HG02938 (cell line): ENCODE results near the gene S100A6.
A peak's percentile ranks its signal among the peaks of the same experiment; 100 is the strongest.

Experiments
- ATAC-seq: cut with Tn5 transposase; IDR thresholded peaks from one replicate; pipeline ENCODE4 v1.9.1; 2021; ENCODE audit warnings: mild to moderate bottlenecking, moderate library complexity; ENCODE audit not compliant: unreplicated experiment

S100A6 gene

DNA sequence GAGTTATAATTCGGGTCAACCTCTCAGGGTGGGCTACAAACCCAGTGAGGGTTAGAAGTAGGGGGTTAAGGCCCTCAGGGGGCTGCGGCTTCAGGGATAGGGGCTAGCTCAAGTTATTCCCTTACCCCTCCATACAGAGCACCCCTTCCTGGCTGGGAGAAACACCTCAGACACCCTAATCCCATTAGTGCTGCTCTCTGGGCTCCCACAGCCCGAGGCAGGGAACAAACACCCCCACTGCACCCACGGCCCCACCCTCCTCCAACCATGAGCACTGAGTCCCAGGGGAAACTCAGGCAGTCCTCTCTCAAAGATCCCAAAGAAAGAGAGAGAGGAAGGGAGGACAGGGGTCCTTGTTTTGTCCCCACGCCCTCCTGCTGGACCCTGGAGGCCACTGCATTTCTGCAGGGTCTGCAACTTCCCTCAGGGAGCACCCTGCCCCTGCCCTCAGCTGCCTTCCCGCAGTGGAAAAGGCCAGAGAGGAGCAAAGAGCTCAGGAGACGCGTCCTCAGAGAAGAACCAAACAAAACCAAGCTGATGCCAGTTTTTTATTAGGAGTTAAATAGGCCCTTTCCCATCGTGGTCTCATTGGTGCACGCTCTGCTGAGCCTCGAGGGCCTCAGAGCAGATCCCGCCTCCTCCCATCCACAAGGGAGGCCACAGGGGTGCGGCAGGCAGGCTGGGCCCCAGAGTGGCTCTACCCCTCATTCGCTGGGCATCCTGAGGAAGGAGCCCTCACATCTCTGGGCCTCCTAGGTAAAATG is 11.2 kb upstream of the S100A6 start:
- ATAC-seq, result no peak

DNA sequence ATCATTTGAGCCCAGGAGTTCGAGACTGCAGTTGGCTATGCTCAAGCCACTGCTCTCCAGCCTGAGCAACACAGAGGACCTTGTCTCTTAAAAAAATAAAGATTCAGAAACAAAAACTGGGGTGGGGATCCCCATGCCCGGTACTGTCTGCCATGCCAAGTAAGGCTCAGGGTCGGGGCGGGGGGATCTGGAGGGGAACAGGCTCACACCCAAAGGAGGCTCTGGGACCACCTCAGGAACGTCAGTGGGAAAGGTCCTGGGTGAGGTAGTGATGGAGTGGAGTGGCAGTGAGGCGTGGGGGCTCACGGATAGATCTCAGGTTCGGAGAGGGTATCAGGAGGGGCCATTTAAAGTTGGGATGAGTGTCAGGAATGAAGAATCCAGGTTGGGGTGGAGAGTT is 10.6 kb upstream of the S100A6 start:
- ATAC-seq, result no peak

DNA sequence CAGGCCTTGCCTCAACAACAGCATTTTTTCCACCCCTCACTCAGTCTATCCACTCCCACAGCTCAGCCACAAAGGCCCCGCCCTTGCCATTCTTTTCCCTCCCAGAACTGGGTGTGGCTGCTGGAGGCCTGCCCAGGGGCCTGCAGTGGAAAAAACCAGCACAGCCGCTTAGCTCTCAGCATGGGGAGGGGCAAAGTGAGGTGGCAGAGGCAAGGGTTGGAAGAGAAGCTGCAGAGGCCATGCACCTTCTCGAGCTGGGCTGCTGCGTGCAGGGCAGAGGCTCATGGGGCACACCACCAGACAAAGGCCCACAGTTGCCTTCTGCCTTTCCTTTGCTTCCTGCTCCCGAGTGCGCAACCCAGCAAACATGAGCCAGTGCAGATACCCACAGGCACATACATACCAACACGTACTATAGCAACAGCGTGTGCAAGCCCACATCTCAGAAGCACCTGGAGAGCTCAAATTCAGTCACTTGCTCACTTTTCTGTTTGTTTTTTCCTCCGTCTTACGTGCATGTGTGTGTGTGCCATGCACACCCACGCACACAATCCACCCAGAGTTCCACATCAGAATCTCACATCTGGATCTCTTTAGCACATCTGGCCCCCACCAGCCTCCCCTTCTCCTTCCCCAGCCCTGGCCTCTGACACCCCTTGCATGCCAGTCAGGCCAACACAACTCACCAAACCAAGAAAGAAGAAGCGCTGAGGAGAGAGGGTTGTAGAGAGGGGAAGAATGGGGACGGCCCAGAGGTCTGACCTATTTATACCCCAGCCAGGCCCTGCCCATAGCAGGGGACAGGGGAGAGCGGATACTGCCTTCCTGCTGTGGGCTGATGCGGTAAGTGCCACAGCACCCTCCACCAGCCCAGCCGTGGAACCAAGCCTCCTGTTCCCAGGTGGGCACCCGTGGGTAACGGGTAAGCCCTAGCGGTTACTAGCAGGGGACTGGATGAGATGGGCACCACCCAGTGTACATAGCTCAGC is 9.6 kb upstream of the S100A6 start, which contains the start of gene S100A4:
Gene S100A4, minus strand, starts transcription at position 740 of the 989 bp plus-strand sequence. CDS start 1,012 bp downstream, outside the sequence.
- ATAC-seq, result peak; percentile 40

DNA sequence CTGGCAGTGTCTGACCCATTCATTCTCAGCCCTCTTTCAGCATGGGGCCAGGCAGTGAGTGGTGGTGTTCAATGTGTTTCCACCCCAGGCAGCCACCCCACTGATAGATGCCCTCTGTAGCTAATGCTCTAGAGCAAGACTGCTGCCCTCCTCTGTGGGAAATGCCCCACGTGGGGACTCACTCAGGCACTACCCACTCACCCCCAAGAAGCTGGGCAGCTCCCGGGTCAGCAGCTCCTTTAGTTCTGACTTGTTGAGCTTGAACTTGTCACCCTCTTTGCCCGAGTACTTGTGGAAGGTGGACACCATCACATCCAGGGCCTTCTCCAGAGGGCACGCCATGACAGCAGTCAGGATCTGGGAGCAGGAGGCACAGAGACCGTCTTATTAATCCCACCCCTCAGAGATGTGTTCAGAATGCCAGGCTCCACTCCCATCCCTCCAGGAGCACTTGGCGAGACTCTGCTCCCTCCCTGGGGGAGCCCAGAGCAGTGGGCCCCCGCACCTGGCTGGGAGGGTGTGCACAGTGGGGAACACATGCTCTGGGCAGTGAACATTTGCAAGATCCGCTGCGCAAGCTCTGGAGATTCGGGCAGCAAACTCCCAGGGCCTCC is 8.8 kb upstream of the S100A6 start:
- no peak for ATAC-seq

DNA sequence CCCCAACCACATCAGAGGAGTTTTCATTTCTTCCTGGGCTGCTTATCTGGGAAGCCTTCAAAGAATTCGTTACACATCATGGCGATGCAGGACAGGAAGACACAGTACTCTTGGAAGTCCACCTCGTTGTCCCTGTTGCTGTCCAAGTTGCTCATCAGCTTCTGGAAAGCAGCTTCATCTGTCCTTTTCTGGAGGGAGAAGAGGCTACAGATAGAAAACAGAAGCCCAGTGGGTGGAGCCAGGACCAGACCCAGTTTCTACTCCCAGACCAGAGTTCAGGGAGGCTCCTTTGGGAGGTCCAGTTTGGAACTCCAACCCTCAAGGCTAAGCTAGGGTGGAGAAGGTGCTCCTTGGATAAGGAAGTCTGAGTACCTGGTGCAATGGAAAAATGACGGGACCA is 7.9 kb upstream of the S100A6 start:
- ATAC-seq, result no peak

DNA sequence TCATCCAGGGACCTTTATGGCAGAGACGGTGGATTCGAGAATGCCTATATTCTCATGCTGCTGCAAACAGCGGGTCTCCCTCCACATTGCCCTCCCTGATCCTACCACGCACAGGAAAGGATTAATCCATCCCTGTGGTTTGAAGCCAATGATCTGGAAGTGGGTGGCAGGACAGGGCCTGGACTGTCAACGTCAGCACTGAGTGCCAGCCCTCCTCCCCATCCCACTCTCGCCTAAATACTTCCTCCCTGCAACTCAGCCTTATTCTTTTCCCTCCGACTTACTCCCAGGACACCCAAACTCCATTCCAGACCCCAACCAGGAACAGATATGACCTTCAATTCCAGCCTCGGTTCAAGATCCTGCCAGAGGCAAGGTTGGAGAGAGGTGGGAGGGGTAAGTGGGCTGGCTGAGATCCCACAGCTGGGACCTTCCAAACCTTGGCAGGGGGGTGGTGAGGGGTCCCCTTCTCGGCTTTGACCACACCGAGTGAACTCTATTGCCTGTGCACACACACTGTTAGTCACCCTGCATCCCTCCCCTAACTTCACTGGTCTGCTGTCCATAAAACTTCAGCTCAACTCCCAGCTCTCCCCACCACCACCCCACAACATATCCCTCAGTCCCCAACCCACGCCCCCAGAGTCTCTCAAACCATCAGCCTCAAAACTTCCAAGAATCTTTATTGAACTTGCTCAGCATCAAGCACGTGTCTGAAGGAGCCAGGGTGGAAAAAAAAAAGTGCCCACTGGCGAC is 7.3 kb upstream of the S100A6 start:
- no peak for ATAC-seq

DNA sequence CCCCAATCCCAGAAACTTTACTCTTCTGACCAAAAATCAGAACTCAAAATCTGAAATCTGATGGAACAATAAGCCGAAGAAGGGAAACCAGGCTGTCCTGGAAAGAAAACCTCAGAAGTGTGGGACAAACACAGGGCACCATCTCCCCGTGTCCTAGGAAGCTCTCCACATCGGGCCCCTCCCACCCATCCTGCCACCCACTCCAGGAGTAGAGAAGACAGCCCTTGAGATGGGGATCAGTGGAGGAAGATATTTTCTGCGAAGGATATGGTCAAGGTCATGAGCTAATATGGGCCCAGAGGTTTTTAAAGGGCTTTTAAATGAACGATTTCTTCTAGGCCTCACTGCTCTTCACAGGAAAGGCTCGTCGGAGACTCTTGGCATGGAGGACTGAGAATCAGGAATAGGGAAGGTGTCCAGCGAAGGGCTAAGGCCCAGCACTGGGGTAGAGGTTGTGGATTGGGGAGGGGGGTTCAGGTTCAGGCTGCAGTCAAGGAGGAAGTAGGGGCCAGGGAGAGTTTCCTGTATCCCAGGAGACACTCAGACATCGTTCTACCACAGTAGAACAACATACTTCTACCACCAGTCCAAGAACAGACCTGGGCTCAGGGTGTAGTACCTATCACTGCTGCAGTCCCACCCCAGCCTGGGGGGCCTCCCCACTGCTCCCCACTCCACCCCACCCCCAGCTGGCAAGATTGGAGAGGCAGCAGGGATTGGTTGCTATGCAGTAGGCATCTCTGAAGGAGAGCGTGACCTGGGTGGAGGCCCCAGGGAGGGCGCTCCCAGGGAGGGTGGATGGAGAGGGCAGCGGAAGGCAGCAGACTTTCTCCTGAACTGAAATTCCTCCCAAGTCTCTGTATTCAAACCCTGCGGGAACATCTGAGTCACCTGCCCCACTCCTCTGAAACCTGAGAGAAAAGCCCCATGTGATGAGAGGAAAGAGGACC is 6.1 kb upstream of the S100A6 start:
- no peak for ATAC-seq

DNA sequence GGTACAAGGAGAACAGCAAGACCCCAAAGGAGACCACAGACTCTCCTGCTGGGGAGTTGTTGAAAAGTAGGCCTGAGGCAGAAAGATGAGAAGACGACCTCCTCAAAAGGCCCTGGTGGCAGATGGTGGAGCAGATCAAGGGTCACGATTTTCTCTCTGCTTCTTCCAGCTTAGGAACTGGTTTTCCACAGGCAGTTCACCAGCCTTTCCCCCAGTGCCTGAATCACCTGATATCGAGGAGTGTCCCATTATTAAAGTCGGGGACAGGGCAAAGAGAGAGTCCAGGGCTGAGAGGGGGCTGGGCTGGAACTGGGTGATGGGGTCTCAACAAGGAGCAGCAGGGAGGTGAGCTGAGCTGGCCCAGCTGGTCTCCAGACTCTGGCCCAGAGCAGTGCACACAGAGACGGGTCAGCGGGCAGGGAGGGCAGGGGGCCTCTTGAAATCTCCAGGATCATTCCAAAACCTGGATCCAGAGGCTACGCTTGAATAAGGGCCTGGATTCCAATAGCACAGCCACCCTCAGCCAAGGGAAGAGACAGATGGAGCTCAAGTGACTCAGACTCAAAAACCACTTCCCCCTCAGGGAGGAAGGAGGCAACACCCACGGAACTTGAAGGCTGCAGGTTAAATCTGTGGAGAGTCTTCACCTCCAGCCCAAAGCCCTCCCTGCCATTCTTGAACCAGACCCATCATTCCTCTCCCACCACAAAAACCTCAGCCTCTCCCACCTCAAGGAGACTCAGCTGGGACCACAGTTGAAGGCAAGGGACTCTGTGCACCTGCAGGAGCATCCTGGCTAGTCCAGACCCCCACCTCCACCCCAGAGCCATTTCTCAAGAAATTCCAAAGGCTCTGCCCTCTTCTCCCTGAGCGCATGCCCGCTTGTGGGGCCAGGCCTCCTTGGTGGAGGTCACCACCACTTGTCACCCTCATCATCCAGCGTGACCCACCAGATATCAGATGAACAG is 4.9 kb upstream of the S100A6 start, which contains the start of gene S100A5:
Gene S100A5, minus strand, starts transcription at position 541 of the 968 bp plus-strand sequence. CDS start 743 bp downstream, outside the sequence.
- no peak for ATAC-seq

DNA sequence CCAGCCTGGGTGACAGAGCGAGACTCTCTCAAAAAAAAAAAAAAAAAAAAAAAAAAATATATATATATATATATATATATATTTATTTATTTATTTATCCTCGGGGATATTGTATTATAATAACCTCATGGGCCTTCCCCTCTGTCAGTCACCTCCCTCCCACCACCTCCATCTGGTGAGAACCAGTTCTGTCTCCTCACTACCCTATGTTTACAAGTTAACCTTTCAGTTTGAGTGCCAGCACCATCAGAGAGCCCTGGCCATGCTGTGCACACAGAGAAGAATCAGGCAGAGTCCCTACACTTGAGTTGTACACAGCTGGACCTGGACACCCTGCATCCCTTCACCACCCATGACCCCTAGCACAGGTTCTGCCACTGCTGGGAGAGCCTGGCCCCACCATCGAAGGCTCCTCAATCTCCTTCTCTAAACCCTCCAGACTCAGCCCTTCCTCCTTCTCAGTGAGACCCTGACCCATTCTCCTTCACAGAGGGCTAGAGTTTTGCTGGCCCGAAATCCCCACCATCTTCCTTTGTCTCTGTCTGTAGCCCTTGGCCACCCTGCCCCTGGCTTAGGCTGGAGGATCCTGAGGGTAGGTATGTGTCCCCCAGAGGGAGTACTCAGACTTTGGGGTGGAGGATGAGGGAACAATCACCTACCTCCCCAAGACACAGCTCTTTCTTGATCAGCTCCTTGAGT is 3.8 kb upstream of the S100A6 start:
- no peak for ATAC-seq

DNA sequence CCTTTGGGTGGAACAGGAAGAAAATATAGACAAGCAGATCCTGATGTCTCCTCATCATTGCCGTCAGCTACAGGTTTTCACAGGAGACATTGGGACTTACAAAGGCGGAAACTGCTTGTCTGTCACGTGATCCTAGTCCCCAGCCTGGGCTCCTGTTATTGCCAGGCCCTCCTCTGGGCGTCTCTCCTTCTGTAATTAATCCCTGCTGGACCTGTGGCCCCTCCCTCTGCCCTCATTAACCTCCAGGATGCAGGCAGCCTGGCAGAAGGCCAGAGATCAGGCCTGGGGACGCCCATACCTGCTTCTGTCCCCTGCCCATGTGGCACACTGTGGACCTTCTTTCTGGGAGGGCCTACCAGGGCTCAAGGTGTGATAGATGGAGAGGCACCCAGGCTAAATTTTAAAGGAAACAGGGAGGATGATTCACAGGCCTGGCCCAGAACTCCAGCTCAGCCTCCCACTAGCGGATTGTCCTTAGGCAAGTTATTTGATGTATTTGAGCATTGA is 2.6 kb upstream of the S100A6 start:
- no peak for ATAC-seq

DNA sequence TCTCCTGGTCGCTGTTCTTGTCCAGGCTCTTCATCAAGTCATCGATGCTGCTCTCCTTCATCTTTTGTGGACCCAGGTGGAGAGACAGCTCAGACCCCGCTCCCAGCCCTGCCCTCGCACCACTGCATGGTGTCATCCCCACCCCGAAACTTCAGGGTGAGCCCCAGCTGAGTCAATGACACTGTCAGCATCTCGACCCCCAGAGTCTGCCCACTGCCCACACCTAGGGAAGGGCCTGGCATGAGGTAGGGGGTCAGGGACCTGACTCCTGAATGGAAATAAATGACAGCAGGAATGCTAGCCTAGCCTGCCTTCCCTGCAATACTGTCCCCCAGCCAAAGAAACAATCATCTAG is 1.6 kb upstream of the S100A6 start:
- no peak for ATAC-seq

DNA sequence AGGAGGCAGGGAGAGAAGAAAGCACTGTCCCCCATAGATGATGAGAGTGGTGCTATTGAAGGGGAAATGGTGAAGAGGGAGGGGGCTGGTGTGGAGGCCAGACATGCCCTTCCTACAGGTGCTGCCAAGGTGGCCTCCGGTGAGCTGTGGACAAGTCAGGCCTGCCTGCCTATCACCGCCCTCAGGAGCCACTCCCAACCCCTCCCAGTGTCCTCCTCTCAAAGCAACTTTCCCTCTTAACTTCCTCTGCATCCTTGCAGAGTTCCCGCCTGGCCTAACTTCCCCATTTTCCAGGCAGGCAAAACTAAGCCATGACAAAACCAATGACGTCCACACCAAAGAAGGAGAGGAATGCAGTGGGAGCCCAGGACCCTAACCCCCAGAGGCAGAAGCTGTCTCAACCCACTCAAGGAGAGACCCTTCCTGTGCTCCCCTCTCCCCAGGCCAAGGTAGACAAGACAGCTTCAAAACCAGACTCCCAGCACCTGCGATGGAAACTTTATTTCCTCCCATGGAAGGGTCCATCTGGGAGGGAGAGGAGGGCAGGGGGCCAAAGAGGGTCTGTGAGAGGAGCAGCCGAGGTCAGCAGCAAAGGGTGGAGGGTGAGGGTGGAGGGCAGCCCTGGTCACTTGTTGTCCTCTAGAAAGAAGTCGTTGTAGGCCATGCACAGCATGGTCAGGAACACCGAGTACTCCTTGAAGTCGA is 1.0 kb upstream of the S100A6 start:
- ATAC-seq, result no peak

DNA sequence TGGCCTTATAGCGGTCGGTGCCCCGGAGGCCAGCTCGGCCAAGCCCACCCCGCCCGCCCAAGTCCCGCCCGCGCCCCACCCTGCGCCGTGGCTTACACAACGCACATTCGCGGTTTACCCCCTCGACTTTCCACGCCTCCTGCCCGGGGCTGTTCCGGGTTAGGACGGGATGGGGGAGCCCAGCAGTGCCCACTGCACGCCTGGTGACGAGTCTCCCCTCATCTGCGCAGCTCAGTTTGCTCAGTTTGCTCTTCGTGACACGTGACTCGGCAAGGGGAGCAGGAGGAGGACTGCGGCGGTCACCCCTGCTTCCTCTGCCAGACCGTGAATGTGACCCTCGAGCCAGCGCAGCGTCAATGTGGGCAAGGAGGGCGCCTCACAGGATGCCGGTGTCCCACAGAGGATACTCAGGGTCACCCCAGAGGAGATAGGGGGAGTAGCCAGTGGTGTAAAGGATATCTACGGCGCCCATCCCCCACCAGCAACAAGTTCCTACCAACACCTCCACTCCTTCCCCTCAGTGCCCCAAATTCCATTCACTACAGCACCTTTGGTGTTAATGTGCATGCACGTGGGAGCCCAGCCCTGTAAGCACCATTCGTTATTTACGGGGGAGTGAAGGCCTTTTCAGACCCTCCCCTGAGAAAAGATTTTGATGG is 350 bp upstream of the S100A6 start:
- no peak for ATAC-seq

DNA sequence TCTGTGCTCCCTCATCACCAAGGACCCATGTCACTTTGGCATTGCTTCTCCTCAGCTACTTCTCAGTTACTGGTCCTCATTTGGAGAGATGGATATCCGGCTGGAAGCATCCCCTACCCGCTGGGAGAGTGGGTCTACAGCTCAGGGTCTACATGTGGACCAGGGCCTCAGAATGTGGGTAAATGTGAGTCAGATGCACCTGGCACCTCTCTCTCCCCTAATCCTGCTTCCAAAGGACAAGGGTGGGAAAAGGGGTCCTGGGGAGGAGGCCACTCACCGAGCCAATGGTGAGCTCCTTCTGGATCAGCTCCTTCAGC is 908 bp downstream of the S100A6 start:
- ATAC-seq, result no peak

DNA sequence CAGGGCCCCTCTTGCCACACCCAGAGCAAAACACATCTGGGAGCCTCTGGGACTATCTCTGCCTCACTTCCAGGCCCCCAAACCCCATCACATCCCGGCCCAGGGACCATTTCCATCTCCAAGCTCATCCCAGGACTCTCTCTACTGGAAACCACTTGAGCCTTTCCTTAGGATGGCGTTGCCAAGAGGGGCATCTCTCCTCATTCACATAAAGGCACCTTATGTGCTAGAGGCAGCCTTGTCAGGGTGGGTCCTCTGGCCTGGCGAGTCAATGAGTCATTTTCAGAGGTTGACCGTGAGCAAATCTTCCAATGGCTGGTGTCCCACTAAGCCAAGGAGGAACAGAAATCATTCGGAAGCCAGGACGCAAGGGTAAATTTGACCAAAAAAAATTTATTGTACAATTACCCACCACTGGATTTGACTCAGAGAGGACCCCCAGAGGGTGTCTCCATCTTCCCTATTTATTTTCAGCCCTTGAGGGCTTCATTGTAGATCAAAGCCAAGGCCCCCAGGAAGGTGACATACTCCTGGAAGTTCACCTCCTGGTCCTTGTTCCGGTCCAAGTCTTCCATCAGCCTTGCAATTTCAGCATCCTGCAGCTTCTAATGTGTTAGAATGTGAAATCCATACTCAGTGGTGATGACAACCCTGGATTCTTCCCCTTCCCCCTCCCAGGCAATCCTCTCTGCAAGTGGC is 1.4 kb downstream of the S100A6 start:
- no peak for ATAC-seq

DNA sequence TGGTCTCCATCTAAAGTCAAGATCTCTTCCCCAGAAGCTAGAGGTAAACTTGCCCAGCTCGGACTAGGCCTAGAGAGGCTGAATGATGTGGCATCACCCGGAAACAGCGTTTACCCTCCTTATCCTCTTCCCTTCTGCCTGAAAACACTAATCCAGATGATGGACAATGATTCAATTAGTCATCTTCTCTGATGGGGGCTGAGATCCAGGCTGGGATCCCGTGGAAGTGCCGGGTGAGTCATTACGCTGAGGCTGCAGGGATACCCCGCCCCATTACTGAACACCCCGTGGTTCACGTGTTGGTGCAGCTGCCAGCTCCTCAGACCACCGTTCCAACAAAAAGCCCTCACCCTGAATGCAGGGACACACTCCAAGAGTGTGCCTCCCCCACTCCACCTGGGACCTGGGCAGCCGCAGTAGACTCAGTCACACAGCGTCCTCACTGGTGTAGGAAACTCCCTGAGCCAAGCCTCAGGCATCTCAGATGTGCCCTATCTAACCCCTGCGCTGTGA is 2.0 kb downstream of the S100A6 start:
- ATAC-seq, result no peak
